Measurements from ENCODE around the gene L2HGDH. TPM values are rescaled to one million over a fixed set of nuclear protein-coding genes. Genes with fewer than 3 reads are reported as not detected.

The L2HGDH gene
- total RNA-seq, 1 experiment from 2014 or later, result 16.9 TPM

DNA sequence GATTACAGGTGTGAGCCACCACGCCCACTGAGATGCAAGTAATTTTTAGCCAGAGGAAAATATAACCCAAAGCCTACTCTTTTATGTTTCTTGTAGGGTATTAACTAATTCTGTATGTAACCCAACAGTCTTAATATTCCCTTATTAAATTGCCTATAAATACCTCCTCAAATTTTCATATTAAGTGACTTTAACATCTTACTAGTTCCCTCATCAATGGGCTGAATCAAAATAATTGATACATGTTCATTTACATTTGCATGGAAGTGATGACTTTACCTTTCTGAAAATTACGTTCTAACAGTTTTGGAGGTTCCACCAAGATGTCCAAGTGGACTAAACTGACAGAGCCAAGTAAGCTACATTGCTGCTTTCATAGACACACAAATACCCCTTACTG lies 83.7 kb downstream of the L2HGDH start:
- no peaks in the 10 kb centered on the region for H3K36me3 ChIP-seq (ENCODE audit: control insufficient read depth in 1 of 2, insufficient read depth in 2 of 2, low read length in 2 of 2)
- H3K4me3 ChIP-seq (replicated peaks in 1 of 2; ENCODE audit: low read depth in 1 of 2, low read length in 2 of 2), result no peak overlapping the region
- ChIA-PET CTCF (no interaction called here), RAD21 (ENCODE audit: low non-redundant PET in 1 of 2, low total read pairs in 2 of 2, uncharacterized antibody in 2 of 2, unreplicated experiment in 2 of 2) (no interaction called here), POLR2A (no interaction called here)
- H3K9me3 ChIP-seq (ENCODE audit: control insufficient read depth in 1 of 2, insufficient read depth in 1 of 2, low read depth in 1 of 2, low read length in 2 of 2), result no peaks in the 10 kb centered on the region
- H4K20me1 ChIP-seq (ENCODE audit: insufficient read depth), result no peaks in the 10 kb centered on the region
- ATAC-seq, result no peak
- no peaks in the 10 kb centered on the region for H3K27me3 ChIP-seq (ENCODE audit: insufficient read depth, low read length)
- no peak overlapping the region for H3K27ac ChIP-seq (ENCODE audit: low read depth, low read length)
- intact Hi-C loops (cut with micrococcal nuclease), result no loop called here
- BruUV-seq (replicated peaks), result no TSS peak
- no peak overlapping the region for H2AFZ ChIP-seq (ENCODE audit: low read depth, low read length, poor library complexity, severe bottlenecking)
- H3K79me2 ChIP-seq (ENCODE audit: insufficient read depth, low read length), result peaks cover 26% of the 10 kb centered on the region
- no peak for DNase-seq (ENCODE audit: low read depth, low spot score)
- no peak overlapping the region for H3K9ac ChIP-seq (ENCODE audit: low read length)
- TF ChIP-seq POLR2AphosphoS5 (IDR thresholded peaks at IDR 0.05; ENCODE audit: low read depth, low read length) (no peak), RAD21 (IDR thresholded peaks at IDR 0.05; ENCODE audit: low read depth) (no peak), EZH2 (IDR thresholded peaks at IDR 0.05) (no peak), JUND (IDR thresholded peaks at IDR 0.05) (no peak), FOSL1 (IDR thresholded peaks at IDR 0.05; ENCODE audit: low read depth) (no peak), EZH2phosphoT487 (IDR thresholded peaks at IDR 0.05; ENCODE audit: borderline replicate concordance) (no peak), CEBPB (IDR thresholded peaks at IDR 0.05; ENCODE audit: low read depth) (no peak), POLR2A (IDR thresholded peaks at IDR 0.05; ENCODE audit: borderline replicate concordance, extremely low read depth, insufficient read depth, insufficient read length) (no peak), YY1 (IDR thresholded peaks at IDR 0.05; ENCODE audit: extremely low read depth, insufficient replicate concordance, low read depth, low read length) (no peak), ZNF274 (IDR thresholded peaks at IDR 0.05; ENCODE audit: low read depth, low read length) (no peak), EGR1 (IDR thresholded peaks at IDR 0.05; ENCODE audit: low read depth) (no peak), TCF7L2 (IDR thresholded peaks at IDR 0.05; ENCODE audit: borderline replicate concordance, extremely low read depth, insufficient read depth, insufficient read length) (no peak), ZFX (IDR thresholded peaks at IDR 0.05) (no peak), ELF1 (IDR thresholded peaks at IDR 0.05; ENCODE audit: borderline replicate concordance, low read depth) (no peak), SIN3A (IDR thresholded peaks at IDR 0.05; ENCODE audit: low read depth) (no peak)
- TF ChIP-seq, protein P1, sequence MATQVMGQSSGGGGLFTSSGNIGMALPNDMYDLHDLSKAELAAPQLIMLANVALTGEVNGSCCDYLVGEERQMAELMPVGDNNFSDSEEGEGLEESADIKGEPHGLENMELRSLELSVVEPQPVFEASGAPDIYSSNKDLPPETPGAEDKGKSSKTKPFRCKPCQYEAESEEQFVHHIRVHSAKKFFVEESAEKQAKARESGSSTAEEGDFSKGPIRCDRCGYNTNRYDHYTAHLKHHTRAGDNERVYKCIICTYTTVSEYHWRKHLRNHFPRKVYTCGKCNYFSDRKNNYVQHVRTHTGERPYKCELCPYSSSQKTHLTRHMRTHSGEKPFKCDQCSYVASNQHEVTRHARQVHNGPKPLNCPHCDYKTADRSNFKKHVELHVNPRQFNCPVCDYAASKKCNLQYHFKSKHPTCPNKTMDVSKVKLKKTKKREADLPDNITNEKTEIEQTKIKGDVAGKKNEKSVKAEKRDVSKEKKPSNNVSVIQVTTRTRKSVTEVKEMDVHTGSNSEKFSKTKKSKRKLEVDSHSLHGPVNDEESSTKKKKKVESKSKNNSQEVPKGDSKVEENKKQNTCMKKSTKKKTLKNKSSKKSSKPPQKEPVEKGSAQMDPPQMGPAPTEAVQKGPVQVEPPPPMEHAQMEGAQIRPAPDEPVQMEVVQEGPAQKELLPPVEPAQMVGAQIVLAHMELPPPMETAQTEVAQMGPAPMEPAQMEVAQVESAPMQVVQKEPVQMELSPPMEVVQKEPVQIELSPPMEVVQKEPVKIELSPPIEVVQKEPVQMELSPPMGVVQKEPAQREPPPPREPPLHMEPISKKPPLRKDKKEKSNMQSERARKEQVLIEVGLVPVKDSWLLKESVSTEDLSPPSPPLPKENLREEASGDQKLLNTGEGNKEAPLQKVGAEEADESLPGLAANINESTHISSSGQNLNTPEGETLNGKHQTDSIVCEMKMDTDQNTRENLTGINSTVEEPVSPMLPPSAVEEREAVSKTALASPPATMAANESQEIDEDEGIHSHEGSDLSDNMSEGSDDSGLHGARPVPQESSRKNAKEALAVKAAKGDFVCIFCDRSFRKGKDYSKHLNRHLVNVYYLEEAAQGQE (IDR thresholded peaks at IDR 0.05; ENCODE audit: low read depth), result no peak
- no peak overlapping the region for H3K4me2 ChIP-seq (ENCODE audit: low read length)
- no peaks in the 10 kb centered on the region for H3K9me2 ChIP-seq (ENCODE audit: insufficient read depth)
- peaks cover 22 to 27% of the 10 kb centered on the region in 2 experiments for H3K4me1 ChIP-seq (ENCODE audit: control insufficient read depth in 1 of 2, insufficient read depth in 2 of 2, low read length in 2 of 2)

Measured in HCT116 (cell line).